Activated CD8-positive, alpha-beta T cell treated with anti-CD3 and anti-CD28 coated beads, Interleukin-2, amount 10 ng/mL, durations not matched to agents 7 days and 5 days (primary cell): ENCODE measurements around the gene WDR1. TPM values are rescaled to one million over a fixed set of nuclear protein-coding genes. Genes with fewer than 3 reads are reported as not detected.

Source experiments
- ATAC-seq: fragments of 150-1000 bp; cut with Tn5 transposase; one replicate; pipeline ENCODE4 v1.10.0; 2021; ENCODE audit warnings: moderate library complexity
- CTCF ChIA-PET: fragments of 350-600 bp; sonication (Branson Sonifier 250); formaldehyde crosslinking; loops from one replicate; lab custom pipeline; 2021; ENCODE audit warnings: antibody characterized with exemption; lab: Charles Lee
- POLR2A ChIA-PET: fragments of 350-600 bp; sonication (Branson Sonifier 250); formaldehyde crosslinking; loops from one replicate; lab custom pipeline; 2021; ENCODE audit warnings: antibody characterized with exemption; lab: Charles Lee
- DNase-seq: peaks from one replicate; pipeline ENCODE4 v3.0.0-alpha.2; 2020
- H3K27ac Mint-ChIP-seq: one replicate; pipeline ENCODE4 v1.8.0; 2021; ENCODE audit warnings: mild to moderate bottlenecking, mixed read lengths
- H3K27me3 Mint-ChIP-seq: one replicate; pipeline ENCODE4 v1.8.0; 2021; ENCODE audit warnings: low read depth, mixed read lengths
- H3K36me3 Mint-ChIP-seq: one replicate; pipeline ENCODE4 v1.8.0; 2021; ENCODE audit warnings: low read depth, mixed read lengths
- H3K4me1 Mint-ChIP-seq: one replicate; pipeline ENCODE4 v1.8.0; 2021; ENCODE audit warnings: low read depth, mixed read lengths
- H3K4me3 Mint-ChIP-seq: one replicate; pipeline ENCODE4 v1.8.0; 2021; ENCODE audit warnings: mild to moderate bottlenecking, mixed read lengths
- H3K9me3 Mint-ChIP-seq: one replicate; pipeline ENCODE4 v1.8.0; 2022; ENCODE audit warnings: mixed read lengths; ENCODE audit not compliant: insufficient read depth
- total RNA-seq, 2 experiments: library from RNA; stranded (reverse); gene quantifications; one replicate each; pipeline ENCODE4 v1.2.3, GENCODE V29; 2021

Gene WDR1
- total RNA-seq, 2 experiments from 2014 or later: 516 to 550 TPM

DNA sequence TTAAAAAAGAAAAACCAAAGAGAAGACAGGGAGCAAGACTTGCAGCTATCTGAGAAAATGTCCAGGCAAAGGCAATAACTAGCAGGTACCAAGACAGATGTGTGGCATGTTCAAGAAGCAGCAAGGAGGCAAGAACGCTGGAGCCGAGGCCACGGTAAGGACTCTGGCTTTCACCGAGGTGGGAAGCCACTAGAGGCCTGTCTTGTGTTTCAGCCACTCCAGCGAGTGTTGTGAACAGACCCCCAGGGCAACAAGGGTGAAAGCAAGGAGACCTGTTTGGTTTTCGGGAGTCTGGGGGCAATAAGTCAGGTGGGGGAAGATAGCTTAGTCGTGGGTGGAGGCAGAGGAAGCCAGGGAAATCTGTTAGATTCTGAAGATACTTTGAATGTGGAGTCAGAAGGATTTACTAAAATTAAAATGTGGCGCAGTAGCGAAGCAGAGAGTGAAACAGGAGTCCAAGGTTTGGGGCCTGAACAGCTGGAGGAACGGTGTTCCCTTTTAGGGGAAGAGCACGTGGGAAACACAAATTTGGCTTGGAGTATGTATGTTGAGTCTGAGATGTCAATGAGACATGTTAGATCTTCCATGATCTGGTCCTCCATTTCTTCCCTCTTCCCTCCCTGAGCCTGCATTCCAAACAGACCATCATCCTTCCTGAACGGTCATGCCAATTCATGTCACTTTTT lies 3.1 kb downstream of the WDR1 start:
- H3K36me3 Mint-ChIP-seq: peaks cover 78% of the 10 kb centered on the region
- peak overlapping the region; percentile 62 for H3K27ac Mint-ChIP-seq
- peak overlapping the region; percentile 96 for H3K4me3 Mint-ChIP-seq
- no peaks in the 10 kb centered on the region for H3K27me3 Mint-ChIP-seq
- CTCF ChIA-PET: interaction anchor here (1.5 kb wide), 1 partner anchor 14 kb away, joined by 5 read pairs; no protein-coding TSS in a partner anchor
- peaks cover 82% of the 10 kb centered on the region for H3K4me1 Mint-ChIP-seq
- no peak for ATAC-seq
- H3K9me3 Mint-ChIP-seq: no peaks in the 10 kb centered on the region
- DNase-seq: no peak
- POLR2A ChIA-PET: interaction anchor here (1.0 to 2.0 kb wide), 3 partner anchors 10 to 345 kb away, joined by 3 to 7 read pairs (median 6); no protein-coding TSS in a partner anchor

- POLR2A ChIA-PET: interaction anchor here (1.0 to 2.0 kb wide), 3 partner anchors 10 to 345 kb away, joined by 3 to 6 read pairs (median 4); no protein-coding TSS in a partner anchor
- H3K4me1 Mint-ChIP-seq: peaks cover 82% of the 10 kb centered on the region
- peak overlapping the region; percentile 62 for H3K27ac Mint-ChIP-seq
- H3K9me3 Mint-ChIP-seq: no peaks in the 10 kb centered on the region
- no peaks in the 10 kb centered on the region for H3K27me3 Mint-ChIP-seq
- DNase-seq: no peak
- peaks cover 84% of the 10 kb centered on the region for H3K36me3 Mint-ChIP-seq
- peak overlapping the region; percentile 96 for H3K4me3 Mint-ChIP-seq
- CTCF ChIA-PET: interaction anchor here (1.5 kb wide), 1 partner anchor 13 kb away, joined by 5 read pairs; no protein-coding TSS in a partner anchor
- no peak for ATAC-seq
These were observed 3.8 kb downstream of the WDR1 start for GRCh38 chr4:10112658-10113284.

GRCh38 chr4:10111067-10111801 lies 5.4 kb downstream of the WDR1 start:
- ATAC-seq (no peak), DNase-seq (no peak)
- CTCF ChIA-PET: interaction anchor here (1.5 kb wide), 1 partner anchor 15 kb away, joined by 4 read pairs; no protein-coding TSS in a partner anchor
- Mint-ChIP-seq H3K36me3 (peaks cover 96% of the 10 kb centered on the region), H3K27ac (peak overlapping the region; percentile 43), H3K27me3 (no peaks in the 10 kb centered on the region), H3K4me3 (peak overlapping the region; percentile 46), H3K9me3 (no peaks in the 10 kb centered on the region), H3K4me1 (peaks cover 91% of the 10 kb centered on the region)
- POLR2A ChIA-PET: interaction anchor here (1.5 to 2.3 kb wide), 3 partner anchors 9 to 18 kb away, joined by 4 to 7 read pairs (median 6); no protein-coding TSS in a partner anchor

GRCh38 chr4:10109995-10110670 lies 6.5 kb downstream of the WDR1 start:
- DNase-seq (no peak), ATAC-seq (no peak)
- Mint-ChIP-seq H3K9me3 (no peaks in the 10 kb centered on the region), H3K4me1 (peaks cover 99% of the 10 kb centered on the region), H3K4me3 (peak overlapping the region; percentile 54), H3K27me3 (no peaks in the 10 kb centered on the region), H3K36me3 (peaks cover 97% of the 10 kb centered on the region), H3K27ac (peak overlapping the region; percentile 83)
- ChIA-PET CTCF (interaction anchor here (1.5 to 1.8 kb wide), 2 partner anchors 7 to 14 kb away, joined by 4 to 9 read pairs; partner anchors contain the start of gene WDR1), POLR2A (interaction anchor here (1.8 to 6.3 kb wide), 3 partner anchors 7 to 16 kb away, joined by 7 to 50 read pairs (median 7); partner anchors contain the start of gene WDR1)

- H3K4me1 Mint-ChIP-seq: peaks cover 99% of the 10 kb centered on the region
- ATAC-seq (peak; percentile 29), DNase-seq (peak; percentile 47)
- ChIA-PET POLR2A (interaction anchor here (1.0 to 6.3 kb wide), 4 partner anchors 8 to 15 kb away, joined by 5 to 50 read pairs (median 6); partner anchors contain the start of gene WDR1), CTCF (interaction anchor here (1.5 to 3.0 kb wide), 3 partner anchors 8 to 13 kb away, joined by 3 to 10 read pairs (median 9); partner anchors contain the start of gene WDR1)
- H3K27me3 Mint-ChIP-seq: no peaks in the 10 kb centered on the region
- H3K27ac Mint-ChIP-seq: peak overlapping the region; percentile 83
- no peaks in the 10 kb centered on the region for H3K9me3 Mint-ChIP-seq
- H3K4me3 Mint-ChIP-seq: peak overlapping the region; percentile 54
- H3K36me3 Mint-ChIP-seq: peaks cover 97% of the 10 kb centered on the region
These were observed 7.5 kb downstream of the WDR1 start for GRCh38 chr4:10108818-10109783.

DNA sequence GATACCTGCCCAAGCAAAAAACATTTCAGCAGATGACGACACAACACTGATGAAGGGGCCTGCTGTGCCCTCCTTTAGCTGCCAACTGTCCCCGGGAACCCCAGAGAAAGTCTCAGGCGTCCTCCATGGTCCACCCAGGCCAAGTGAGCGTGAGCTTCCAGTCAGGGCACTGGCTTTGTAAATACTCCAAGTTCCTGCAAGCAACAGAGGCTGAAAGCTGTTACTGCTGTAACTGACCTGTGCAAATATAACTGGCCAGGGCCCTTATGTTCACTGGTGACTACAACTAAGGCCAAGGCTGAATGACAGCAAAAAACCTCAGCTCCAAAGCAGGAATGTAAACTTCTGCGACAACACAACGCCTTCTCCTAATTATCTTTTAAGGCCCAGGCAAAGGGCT lies 8.2 kb downstream of the WDR1 start:
- H3K27ac Mint-ChIP-seq: peak overlapping the region; percentile 83
- H3K27me3 Mint-ChIP-seq: no peaks in the 10 kb centered on the region
- ChIA-PET CTCF (interaction anchor here (1.2 to 3.0 kb wide), 4 partner anchors 9 to 52 kb away, joined by 3 to 10 read pairs (median 6); partner anchors contain the start of gene WDR1), POLR2A (interaction anchor here (1.0 to 6.3 kb wide), 4 partner anchors 8 to 14 kb away, joined by 5 to 50 read pairs (median 6); partner anchors contain the start of gene WDR1)
- peaks cover 96% of the 10 kb centered on the region for H3K4me1 Mint-ChIP-seq
- no peak for ATAC-seq
- H3K36me3 Mint-ChIP-seq: peaks cover 94% of the 10 kb centered on the region
- peak overlapping the region; percentile 54 for H3K4me3 Mint-ChIP-seq
- H3K9me3 Mint-ChIP-seq: no peaks in the 10 kb centered on the region
- DNase-seq: no peak

- H3K27ac Mint-ChIP-seq: peak overlapping the region; percentile 83
- H3K36me3 Mint-ChIP-seq: peaks cover 93% of the 10 kb centered on the region
- no peak for ATAC-seq
- DNase-seq: no peak
- CTCF ChIA-PET: interaction anchor here (1.2 to 3.0 kb wide), 2 partner anchors 12 to 53 kb away, joined by 3 to 10 read pairs; no protein-coding TSS in a partner anchor
- H3K4me3 Mint-ChIP-seq: peak overlapping the region; percentile 52
- H3K4me1 Mint-ChIP-seq: peaks cover 96% of the 10 kb centered on the region
- POLR2A ChIA-PET: interaction anchor here (1.0 to 6.3 kb wide), 4 partner anchors 7 to 73 kb away, joined by 3 to 50 read pairs (median 5); partner anchors contain the start of gene WDR1
- no peaks in the 10 kb centered on the region for H3K27me3 Mint-ChIP-seq
- H3K9me3 Mint-ChIP-seq: no peaks in the 10 kb centered on the region
These were observed 9.2 kb downstream of the WDR1 start for GRCh38 chr4:10107111-10108091.

DNA sequence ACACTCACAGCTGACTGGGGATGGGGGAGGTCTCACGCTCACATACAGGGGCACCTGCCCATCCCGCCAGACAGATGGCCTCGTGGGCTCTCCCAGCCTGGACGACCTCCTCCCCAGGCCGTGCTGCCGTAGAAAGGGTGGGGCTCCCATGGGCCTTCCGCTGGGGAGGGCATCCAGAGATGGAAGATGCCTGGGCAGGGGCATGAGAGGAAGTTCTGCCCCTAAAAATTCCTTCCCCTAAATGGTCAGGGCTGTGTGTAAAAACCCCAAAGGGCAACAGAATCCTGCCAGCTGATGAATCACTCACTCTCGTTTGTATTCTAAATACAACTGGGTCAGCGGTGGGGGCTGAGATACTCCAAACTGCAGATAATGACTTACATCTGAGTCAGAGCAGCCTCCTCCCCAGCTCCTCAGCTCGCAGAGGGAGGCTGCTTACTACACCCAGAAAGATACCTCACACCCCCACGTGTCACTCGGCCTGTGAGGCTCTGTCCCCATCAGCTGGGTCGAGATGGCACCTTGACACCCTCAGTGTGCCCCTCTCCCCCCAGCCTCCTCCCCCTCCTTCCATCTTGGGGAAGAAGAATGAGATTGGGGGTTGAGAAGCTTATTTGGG lies 10.1 kb downstream of the WDR1 start:
- H3K27ac Mint-ChIP-seq: peak overlapping the region; percentile 83
- H3K27me3 Mint-ChIP-seq: no peaks in the 10 kb centered on the region
- ChIA-PET POLR2A (interaction anchor here (1.0 to 6.3 kb wide), 4 partner anchors 9 to 74 kb away, joined by 3 to 50 read pairs (median 4); partner anchors contain the start of gene WDR1), CTCF (interaction anchor here (3.0 kb wide), 1 partner anchor 11 kb away, joined by 10 read pairs; no protein-coding TSS in a partner anchor)
- DNase-seq: peak; percentile 66
- peak; percentile 60 for ATAC-seq
- peaks cover 93% of the 10 kb centered on the region for H3K36me3 Mint-ChIP-seq
- H3K4me1 Mint-ChIP-seq: peaks cover 96% of the 10 kb centered on the region
- H3K9me3 Mint-ChIP-seq: no peaks in the 10 kb centered on the region
- peak overlapping the region; percentile 18 for H3K4me3 Mint-ChIP-seq
